IPS-20b (cell line): ENCODE measurements around the gene TOR1B.

Experiments
- H3K27ac ChIP-seq: one replicate; pipeline ENCODE4 v1.5.1; 2013; ENCODE audit warnings: low read length
- H3K27me3 ChIP-seq: 2 replicates; pipeline ENCODE4 v1.6.1; 2013; ENCODE audit warnings: mild to moderate bottlenecking, low read length, inconsistent platforms; ENCODE audit not compliant: insufficient read depth
- H3K36me3 ChIP-seq: 2 replicates; pipeline ENCODE4 v1.6.1; 2013; ENCODE audit warnings: low read depth, mild to moderate bottlenecking, inconsistent platforms, low read length, moderate library complexity; ENCODE audit not compliant: insufficient read depth
- H3K4me1 ChIP-seq: 2 replicates; pipeline ENCODE4 v1.6.1; 2013; ENCODE audit warnings: mild to moderate bottlenecking, control low read depth, inconsistent platforms, low read length, moderate library complexity; ENCODE audit not compliant: insufficient read depth
- H3K4me3 ChIP-seq: 2 replicates; pipeline ENCODE4 v1.5.1; 2013; ENCODE audit warnings: mild to moderate bottlenecking, low read length, inconsistent platforms
- H3K9ac ChIP-seq: 2 replicates; pipeline ENCODE4 v1.6.1; 2013; ENCODE audit warnings: low read depth, mild to moderate bottlenecking, inconsistent platforms, low read length, moderate library complexity
- H3K9me3 ChIP-seq: 2 replicates; pipeline ENCODE4 v1.6.1; 2013; ENCODE audit warnings: mild to moderate bottlenecking, low read depth, low read length, inconsistent platforms; ENCODE audit not compliant: insufficient read depth

Gene TOR1B

DNA sequence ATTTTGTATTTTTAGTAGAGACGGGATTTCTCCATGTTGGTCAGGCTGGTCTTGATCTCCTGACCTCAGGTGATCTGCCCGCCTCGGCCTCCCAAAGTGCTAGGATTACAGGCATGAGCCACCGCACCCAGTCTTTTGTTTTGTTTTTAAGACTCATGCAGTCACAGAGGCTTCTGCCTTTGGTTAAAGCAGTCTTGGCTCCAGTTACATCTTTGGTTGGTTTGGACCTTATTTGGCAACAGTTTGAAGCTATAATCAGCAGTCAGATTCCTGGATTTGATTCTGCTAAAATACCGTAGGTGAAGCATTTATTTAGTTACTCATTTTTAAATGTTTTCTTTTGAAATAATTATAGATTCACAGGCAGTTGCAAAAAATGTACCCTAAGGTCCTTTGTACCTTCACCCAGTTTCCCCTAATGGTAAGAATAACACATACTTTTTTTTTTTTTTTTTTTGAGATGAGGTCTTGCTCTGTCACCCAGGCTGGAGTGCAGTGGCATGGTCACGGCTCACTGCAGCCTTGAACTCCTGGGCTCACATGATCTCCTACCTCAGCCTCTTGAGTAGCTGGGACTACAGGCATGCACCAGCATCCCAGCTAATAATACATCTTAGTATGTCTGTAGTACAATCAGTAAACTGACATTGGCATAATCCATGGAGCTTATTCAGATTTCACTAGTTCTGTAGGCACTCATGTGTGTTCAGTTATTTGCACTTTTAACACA lies 48.0 kb downstream of the TOR1B start:
- no peak overlapping the region for H3K27ac ChIP-seq
- peaks cover 22% of the 10 kb centered on the region for H3K36me3 ChIP-seq
- no peak overlapping the region for H3K9ac ChIP-seq
- H3K4me3 ChIP-seq, result no peak overlapping the region
- H3K4me1 ChIP-seq, result no peaks in the 10 kb centered on the region
- H3K9me3 ChIP-seq, result no peaks in the 10 kb centered on the region
- no peaks in the 10 kb centered on the region for H3K27me3 ChIP-seq

DNA sequence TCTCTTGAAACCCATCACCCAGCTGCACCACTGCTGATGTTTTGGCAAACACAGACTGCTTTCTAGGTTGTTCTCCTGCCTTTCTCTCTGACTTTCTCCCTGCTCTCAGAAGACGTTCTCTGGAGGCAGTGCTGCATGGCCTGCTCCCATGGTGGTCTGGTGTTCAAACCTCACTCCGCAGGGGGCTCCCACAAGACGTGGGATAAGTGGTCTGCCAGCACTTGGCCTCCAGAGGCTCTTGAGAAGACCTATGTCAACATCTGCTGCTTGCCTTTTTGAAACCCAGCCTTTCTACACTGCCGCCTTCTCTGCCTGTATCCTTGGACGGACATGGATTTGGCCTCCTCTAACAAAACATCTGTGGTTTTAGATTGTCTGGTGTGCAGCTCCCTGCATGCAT lies 48.8 kb downstream of the TOR1B start:
- Histone ChIP-seq H3K9ac (no peak overlapping the region), H3K9me3 (no peaks in the 10 kb centered on the region), H3K36me3 (peaks cover 22% of the 10 kb centered on the region), H3K27ac (no peak overlapping the region), H3K27me3 (no peaks in the 10 kb centered on the region), H3K4me1 (no peaks in the 10 kb centered on the region), H3K4me3 (no peak overlapping the region)

DNA sequence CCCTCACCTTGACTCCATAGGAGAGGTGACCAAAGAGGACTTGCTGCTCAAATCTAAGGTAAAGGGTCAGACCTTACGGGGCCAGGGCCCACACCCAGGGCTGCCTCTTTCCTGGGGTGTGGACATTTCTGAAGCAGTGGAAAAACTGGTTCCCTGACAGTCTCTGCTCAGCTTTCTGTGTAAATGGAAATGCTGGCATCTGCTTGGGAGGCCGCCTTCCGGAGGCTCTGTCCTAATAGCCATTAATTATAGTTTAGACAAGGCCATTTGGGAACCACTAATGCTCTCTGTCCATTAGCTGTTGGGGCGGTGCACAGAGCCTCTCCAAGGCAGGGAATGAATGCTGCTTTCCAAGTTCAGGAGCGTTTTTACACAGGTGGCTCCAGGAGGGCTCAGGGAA lies 49.6 kb downstream of the TOR1B start:
- Histone ChIP-seq H3K27me3 (no peaks in the 10 kb centered on the region), H3K4me1 (no peaks in the 10 kb centered on the region), H3K4me3 (no peak overlapping the region), H3K9me3 (no peaks in the 10 kb centered on the region), H3K36me3 (peaks cover 22% of the 10 kb centered on the region), H3K27ac (no peak overlapping the region), H3K9ac (no peak overlapping the region)

DNA sequence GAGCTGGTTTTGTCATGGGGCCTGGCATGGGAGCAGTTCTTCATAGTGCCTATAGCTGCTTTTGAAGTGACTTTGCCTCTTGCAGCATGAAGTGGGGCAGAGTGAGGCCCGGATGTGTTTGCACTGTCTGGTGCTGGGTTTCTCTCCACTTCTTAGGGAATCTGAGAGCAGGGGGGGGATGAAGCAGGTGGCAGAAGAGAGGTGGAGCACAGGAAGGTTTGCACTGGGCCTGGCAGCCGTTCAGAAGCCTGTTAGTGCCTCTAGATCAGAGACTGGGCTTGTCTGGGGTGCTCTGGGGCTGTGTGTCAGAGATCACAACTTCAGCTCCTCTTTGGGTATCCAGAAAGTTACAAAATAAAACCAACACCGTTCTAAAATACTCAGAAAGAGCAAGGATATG lies 50.6 kb downstream of the TOR1B start:
- Histone ChIP-seq H3K36me3 (peaks cover 25% of the 10 kb centered on the region), H3K9ac (no peak overlapping the region), H3K4me1 (no peaks in the 10 kb centered on the region), H3K27me3 (no peaks in the 10 kb centered on the region), H3K4me3 (no peak overlapping the region), H3K27ac (no peak overlapping the region), H3K9me3 (no peaks in the 10 kb centered on the region)

DNA sequence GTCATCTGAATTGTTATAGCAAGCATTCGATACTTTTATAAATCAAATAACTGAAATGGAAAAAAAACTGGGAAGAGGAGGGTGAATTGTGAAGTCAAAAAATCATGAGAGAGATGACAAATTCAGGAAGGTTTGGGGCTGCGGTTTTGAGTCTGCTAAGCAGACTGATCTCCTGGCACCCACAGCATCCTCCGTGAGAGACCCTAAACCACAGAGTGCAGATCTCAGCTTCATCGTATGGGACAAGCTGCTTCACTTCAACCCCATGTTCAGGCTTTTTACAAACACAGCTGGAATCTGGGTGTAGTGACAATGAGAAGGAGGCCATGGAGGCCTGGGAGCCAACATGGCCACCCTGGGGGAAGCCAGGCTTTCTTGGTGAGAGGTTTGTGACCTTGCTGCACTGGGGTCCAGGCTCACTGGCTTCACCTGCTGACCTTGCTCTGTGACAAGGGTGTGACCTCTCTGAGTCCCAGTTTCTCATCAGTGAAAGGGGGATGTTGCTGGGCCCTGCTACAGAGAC lies 51.7 kb downstream of the TOR1B start:
- H3K9me3 ChIP-seq, result no peaks in the 10 kb centered on the region
- no peaks in the 10 kb centered on the region for H3K4me1 ChIP-seq
- H3K27me3 ChIP-seq, result no peaks in the 10 kb centered on the region
- H3K9ac ChIP-seq, result no peak overlapping the region
- H3K36me3 ChIP-seq, result peaks cover 25% of the 10 kb centered on the region
- H3K4me3 ChIP-seq, result no peak overlapping the region
- H3K27ac ChIP-seq, result no peak overlapping the region

DNA sequence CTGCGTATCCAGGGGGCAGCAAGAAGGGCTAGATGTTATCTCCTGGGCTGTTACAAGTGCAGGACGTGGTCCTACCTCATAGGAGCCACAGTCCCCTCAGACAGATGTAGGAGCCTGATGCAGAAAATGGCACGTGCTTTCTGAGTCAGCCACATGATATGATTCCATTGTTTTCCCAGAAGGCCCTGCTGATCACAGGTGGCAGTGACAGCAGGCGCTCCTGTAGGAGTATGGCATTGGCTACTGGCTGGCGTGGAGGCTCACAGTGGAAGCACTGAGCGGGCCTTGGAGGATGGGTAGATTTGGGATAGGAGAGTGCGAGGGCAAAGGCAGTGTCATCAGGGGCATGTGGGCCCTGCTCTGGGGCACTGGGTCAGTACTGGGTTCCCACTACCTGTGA lies 54.2 kb downstream of the TOR1B start:
- Histone ChIP-seq H3K9me3 (no peaks in the 10 kb centered on the region), H3K27me3 (no peaks in the 10 kb centered on the region), H3K36me3 (peaks cover 24% of the 10 kb centered on the region), H3K4me3 (no peak overlapping the region), H3K27ac (no peak overlapping the region), H3K4me1 (no peaks in the 10 kb centered on the region), H3K9ac (no peak overlapping the region)

DNA sequence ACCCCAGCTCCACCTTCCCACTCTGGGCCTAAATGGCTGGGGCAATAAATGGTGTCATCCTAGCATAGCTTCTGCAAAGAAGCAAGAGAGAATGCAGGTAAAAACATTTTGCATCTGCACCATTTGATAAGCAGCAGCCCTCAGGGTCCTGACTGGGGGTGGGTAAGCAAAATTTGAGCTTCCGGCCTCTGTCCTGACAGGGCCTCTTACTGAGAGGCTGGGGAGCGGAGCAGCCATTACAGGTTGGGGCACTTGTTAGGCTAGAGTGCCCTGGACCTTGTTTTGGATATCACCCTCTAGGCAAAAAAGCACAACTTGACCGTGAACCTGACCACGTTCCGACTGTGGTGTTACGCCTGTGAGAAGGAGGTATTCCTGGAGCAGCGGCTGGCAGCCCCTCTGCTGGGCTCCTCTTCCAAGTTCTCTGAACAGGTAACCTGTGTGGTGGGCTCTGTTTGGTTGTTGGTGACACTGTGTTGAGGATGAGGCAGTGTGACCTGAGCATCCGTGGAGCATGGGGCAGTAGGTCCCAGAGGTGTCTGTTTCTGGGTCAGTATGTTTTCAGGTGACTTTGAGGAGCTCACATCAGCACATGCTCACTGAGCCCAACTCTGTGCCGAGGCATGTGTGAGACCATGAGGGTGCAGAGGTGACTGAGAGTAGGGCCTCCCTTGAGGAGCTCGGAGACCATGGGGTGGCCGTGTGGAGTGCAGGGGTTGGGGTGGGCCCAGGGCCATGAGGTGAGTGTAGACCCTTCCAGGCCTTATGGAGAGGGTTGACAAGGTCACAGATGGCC lies 55.4 kb downstream of the TOR1B start:
- H3K36me3 ChIP-seq, result peaks cover 18% of the 10 kb centered on the region
- no peaks in the 10 kb centered on the region for H3K9me3 ChIP-seq
- H3K27me3 ChIP-seq, result no peaks in the 10 kb centered on the region
- H3K4me1 ChIP-seq, result no peaks in the 10 kb centered on the region
- no peak overlapping the region for H3K9ac ChIP-seq
- H3K4me3 ChIP-seq, result no peak overlapping the region
- no peak overlapping the region for H3K27ac ChIP-seq
